PFSK-1 (cell line): Measurements from ENCODE around the gene MEGF9.

Experiments used
- FOXP2 ChIP-seq: optimal IDR thresholded peaks from 2 replicates; pipeline ENCODE3; 2011; ENCODE audit warnings: borderline replicate concordance, control low read depth, inconsistent platforms; ENCODE audit not compliant: insufficient read depth; ENCODE audit errors: extremely low read length, extremely low read depth
- POLR2AphosphoS5 ChIP-seq: IDR thresholded peaks from 2 replicates; pipeline ENCODE4 v1.6.1; 2012; ENCODE audit warnings: low read depth, mild to moderate bottlenecking, control low read depth, low read length, moderate library complexity
- SIN3A ChIP-seq: IDR thresholded peaks from 2 replicates; pipeline ENCODE4 v1.6.1; 2012; ENCODE audit warnings: mild to moderate bottlenecking, low read length, moderate library complexity, borderline replicate concordance; ENCODE audit not compliant: insufficient read depth
- TAF1 ChIP-seq: IDR thresholded peaks from 2 replicates; pipeline ENCODE4 v1.6.1; 2012; ENCODE audit warnings: low read length, control low read depth, borderline replicate concordance; ENCODE audit not compliant: insufficient read depth
- TF ChIP-seq, protein P1 (sequence below), 2 experiments: IDR thresholded peaks; 2 replicates each; pipeline versions ENCODE4 v1.6.1 to v1.8.0; 2011 to 2012; ENCODE audit warnings: low read depth in 2 of 2, low read length in 2 of 2, control low read depth in 1 of 2, inconsistent platforms in 1 of 2, mild to moderate bottlenecking in 1 of 2, moderate library complexity in 1 of 2; ENCODE audit not compliant: insufficient read depth in 1 of 2

The MEGF9 gene

GRCh38 chr9:120737416-120738165 is 23.3 kb upstream of the MEGF9 start:
- TF ChIP-seq SIN3A = no peak

DNA sequence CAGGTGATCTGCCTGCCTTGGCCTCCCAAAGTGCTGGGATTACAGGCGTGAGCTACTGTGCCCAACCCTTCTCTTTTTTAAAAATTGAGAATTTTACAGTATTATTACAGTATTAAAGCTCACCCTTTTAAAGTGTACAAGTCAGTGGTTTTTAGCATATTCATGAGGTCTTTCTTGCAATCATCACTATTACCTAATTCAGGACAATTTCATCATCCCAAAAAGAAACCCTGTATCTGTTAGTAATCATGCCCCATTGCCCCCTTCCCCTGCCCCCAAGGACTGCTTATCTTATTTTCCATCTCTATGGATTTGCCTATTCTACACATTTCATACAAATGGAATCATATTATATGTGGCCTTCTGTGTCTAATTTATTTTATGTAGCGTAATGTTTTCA is 22.6 kb upstream of the MEGF9 start:
- no peak for TF ChIP-seq TAF1

DNA sequence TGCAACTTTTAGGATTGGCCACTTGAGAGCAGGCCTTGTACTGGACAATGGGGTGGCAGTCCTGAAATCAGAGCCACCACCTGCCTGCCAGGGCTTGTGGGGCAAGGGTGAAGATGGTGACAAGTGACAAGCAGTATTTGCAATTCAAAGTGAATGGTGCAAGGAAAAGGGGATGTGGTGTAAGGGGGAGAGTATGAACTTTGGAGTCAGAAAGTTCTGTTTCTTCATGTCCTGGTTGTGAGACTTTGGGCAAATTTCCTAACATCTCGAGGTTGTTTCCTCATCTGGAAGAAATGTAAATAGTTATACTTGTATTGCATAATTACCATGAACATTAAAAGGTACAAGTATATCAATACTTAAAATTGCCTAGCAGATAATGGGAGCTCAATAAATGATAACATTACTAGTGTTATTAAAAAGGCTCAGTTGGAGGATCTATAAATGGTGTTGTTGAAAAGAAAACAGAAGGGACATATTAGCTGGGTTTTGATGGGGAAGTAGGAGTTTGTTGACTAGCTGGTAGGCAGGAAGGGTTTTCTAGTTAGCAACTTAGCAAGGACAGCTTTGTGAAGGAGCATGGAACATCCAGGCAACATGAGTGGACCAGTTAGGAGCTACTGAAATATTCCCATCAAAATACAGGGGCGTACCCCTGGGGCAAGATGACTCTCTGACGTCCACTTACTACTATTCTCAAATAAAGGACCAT is 21.3 kb upstream of the MEGF9 start:
- TF ChIP-seq POLR2AphosphoS5 (no peak), SIN3A (no peak), FOXP2 (no peak), TAF1 (no peak)
- TF ChIP-seq, protein P1, sequence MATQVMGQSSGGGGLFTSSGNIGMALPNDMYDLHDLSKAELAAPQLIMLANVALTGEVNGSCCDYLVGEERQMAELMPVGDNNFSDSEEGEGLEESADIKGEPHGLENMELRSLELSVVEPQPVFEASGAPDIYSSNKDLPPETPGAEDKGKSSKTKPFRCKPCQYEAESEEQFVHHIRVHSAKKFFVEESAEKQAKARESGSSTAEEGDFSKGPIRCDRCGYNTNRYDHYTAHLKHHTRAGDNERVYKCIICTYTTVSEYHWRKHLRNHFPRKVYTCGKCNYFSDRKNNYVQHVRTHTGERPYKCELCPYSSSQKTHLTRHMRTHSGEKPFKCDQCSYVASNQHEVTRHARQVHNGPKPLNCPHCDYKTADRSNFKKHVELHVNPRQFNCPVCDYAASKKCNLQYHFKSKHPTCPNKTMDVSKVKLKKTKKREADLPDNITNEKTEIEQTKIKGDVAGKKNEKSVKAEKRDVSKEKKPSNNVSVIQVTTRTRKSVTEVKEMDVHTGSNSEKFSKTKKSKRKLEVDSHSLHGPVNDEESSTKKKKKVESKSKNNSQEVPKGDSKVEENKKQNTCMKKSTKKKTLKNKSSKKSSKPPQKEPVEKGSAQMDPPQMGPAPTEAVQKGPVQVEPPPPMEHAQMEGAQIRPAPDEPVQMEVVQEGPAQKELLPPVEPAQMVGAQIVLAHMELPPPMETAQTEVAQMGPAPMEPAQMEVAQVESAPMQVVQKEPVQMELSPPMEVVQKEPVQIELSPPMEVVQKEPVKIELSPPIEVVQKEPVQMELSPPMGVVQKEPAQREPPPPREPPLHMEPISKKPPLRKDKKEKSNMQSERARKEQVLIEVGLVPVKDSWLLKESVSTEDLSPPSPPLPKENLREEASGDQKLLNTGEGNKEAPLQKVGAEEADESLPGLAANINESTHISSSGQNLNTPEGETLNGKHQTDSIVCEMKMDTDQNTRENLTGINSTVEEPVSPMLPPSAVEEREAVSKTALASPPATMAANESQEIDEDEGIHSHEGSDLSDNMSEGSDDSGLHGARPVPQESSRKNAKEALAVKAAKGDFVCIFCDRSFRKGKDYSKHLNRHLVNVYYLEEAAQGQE (IDR thresholded peaks at IDR 0.05; ENCODE audit: insufficient read depth in 1 of 2, low read depth in 2 of 2, low read length in 2 of 2) = no peak

DNA sequence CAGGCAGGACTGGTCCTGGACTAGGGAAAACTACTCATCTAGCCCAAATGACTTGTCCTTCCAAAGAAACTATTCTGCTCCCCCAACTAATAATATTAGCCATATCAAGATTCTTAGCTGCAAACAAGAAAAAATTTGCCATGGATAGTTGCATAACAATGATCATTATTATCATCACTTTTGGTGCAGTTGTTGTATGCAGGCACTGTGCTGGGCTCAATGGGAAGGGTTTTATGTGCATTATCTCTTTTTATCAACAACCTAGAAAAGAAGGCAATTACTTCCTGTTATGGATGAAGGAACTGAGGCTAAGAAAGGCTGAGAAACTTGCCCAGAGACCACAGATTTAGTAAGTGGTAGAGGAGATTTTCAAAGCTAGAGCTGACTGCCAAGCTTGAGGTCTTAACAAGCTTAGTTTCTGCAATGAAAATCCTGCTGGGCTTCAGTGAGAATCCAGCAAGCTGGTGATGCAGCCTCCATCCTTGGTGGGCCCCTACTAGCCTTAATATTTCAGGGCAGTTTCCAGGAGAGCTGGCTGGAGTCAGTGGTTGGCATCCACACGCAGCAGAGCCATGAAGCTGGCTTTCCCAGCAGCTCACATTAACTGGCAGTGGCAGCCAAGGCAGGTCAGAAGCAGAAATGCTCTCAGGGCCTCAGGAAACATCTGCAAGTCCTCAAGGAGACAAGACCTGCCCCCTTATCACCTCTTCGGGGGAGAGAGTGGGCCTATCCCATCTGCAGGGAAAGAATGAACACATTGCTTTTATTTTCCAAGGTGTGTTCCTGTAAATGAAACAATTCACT is 20.5 kb upstream of the MEGF9 start:
- TF ChIP-seq FOXP2 = no peak
- TF ChIP-seq POLR2AphosphoS5 = no peak
- no peak for TF ChIP-seq SIN3A
- TF ChIP-seq, protein P1 (IDR thresholded peaks at IDR 0.05; ENCODE audit: insufficient read depth in 1 of 2, low read depth in 2 of 2, low read length in 2 of 2) = no peak
- TF ChIP-seq TAF1 = no peak

DNA sequence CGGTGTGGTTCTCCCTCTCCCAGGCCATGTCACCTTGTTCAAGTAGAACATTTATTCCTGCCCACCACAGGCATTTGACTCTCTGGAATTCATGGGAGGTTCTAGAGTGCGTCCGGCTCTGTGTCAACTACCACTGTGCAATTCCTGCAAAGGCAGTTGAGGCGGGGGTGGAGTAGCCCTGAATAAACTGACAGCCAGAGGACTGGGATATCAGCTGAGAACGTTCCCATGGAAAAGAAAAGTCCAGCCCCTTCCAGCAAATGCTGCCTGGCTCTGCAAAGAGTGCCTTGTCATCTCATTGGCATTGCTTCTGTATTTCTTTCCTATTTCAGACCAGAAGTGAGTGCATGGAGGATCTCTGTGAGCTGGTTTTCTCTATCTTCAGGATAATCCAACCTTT is 18.9 kb upstream of the MEGF9 start:
- TF ChIP-seq TAF1 = no peak

DNA sequence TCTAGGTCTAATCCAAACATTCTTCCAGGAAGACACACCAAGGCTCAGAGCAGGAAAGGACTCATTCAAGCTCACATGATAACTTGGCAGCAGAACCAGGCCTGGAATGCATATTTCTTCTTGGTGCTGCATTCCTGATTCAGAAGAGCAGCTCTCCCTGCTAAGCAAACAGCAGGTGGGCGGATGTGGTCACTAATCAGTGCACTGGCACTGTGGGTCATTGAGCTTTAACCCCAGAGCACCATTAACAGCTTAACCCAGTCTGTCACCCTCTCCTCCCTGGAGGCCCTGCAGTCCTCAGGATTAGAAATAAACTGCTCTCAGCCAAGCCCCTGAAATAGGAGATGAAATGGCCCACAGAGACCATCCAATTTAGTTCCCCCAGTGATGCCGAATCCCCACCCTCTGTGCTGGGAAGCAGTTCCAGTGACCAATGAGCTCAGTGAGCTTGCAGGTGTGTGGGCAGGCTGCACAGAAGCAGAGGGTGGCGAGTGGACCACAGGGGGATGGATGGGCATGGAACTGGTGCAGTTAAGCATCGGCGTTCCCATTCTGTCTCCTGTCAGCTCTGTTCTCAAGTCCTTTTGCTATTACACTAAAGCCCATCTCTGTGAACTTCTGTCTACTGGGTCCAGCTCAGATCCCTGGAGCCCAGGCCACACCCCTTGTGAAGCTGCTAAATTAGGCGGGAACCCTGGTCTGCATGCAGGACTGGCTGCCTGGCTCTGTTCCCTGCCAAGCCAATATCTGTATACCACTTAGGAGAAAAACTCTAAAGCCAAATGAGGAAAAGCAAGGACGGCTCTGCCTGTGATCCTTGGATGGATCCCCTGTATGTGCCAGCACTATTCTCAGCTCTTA is 16.6 kb upstream of the MEGF9 start:
- TF ChIP-seq, protein P1 (IDR thresholded peaks at IDR 0.05; ENCODE audit: insufficient read depth in 1 of 2, low read depth in 2 of 2, low read length in 2 of 2) = no peak
- TF ChIP-seq SIN3A = no peak
- no peak for TF ChIP-seq POLR2AphosphoS5
- TF ChIP-seq TAF1 = no peak
- no peak for TF ChIP-seq FOXP2
